ENCODE data around the gene RCC2.

DNA sequence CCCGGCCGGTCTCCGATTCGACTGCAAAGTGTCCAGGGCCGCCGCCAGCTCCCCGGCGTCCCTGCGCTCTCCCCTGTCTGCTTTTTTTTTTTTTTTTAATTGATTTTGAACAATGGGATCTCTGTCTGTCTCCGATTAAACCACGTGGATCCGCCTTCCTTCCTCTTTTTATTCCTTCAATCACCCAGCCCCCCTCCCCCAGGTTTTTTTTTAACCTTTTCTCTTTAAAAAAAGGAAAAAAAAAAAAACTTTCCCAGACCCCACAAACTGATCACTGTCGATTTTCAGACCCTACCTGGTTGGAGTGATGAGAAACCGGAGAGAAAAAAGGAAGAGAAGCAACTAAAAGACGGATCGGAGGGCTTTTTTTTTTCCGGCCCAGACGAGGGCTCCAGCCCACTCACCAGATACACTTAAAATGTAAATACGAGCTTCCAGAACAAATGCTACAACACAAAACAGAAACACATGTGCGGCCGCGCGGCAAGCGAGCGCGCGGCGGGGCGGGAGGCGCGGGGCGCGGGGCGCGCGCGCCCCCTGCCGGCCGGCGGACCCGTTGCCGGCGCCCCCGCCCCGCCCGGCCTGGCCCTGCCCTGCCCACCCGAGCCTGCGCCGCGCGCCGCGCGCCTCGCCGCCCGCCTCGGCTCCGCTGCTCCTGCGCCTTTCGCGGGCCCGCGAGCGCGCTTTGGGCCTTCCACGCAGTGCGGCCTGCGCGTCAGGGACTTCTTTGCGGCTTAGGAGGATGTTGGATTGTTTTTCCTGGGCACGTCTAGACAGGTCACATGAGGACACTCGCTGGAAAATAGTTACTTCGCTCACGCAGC is at the start of gene RCC2:
- TF ChIP-seq, protein P1, sequence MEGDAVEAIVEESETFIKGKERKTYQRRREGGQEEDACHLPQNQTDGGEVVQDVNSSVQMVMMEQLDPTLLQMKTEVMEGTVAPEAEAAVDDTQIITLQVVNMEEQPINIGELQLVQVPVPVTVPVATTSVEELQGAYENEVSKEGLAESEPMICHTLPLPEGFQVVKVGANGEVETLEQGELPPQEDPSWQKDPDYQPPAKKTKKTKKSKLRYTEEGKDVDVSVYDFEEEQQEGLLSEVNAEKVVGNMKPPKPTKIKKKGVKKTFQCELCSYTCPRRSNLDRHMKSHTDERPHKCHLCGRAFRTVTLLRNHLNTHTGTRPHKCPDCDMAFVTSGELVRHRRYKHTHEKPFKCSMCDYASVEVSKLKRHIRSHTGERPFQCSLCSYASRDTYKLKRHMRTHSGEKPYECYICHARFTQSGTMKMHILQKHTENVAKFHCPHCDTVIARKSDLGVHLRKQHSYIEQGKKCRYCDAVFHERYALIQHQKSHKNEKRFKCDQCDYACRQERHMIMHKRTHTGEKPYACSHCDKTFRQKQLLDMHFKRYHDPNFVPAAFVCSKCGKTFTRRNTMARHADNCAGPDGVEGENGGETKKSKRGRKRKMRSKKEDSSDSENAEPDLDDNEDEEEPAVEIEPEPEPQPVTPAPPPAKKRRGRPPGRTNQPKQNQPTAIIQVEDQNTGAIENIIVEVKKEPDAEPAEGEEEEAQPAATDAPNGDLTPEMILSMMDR (IDR thresholded peaks at IDR 0.05) = no peak
- no peak for TF ChIP-seq POLR2A (IDR thresholded peaks at IDR 0.05)
